Measurements from ENCODE around the gene GPC6.

The GPC6 gene

GRCh38 chr13:93368718-93369117, 142.1 kb downstream of the GPC6 start:
- DNase-seq (ENCODE audit: low read depth in 2 of 2): no peak

DNA sequence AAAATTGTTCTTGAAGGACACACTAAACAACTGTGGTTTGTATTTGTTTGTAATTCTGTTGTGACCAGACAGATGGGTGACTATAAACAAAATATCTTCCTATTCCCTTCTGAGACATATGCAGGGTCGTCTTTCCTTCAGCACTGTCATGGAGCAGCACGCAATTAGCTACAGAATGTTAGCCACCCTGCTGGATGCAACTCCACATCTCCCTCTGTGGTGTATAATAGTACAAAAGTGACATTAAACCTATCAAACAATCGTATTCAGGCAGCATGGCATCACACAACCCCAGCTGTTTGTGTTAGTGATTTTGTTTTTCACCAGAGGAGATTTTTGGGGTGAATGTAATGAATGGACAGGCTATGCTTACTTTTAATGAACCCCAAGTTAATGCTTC, 146.2 kb downstream of the GPC6 start:
- no peak for DNase-seq (ENCODE audit: low read depth in 2 of 2)

GRCh38 chr13:93375491-93375890, 148.9 kb downstream of the GPC6 start:
- no peak for DNase-seq (ENCODE audit: low read depth in 2 of 2)

- DNase-seq (ENCODE audit: low read depth in 2 of 2): no peak
Observed at GRCh38 chr13:93377196-93377595, 150.6 kb downstream of the GPC6 start.

DNA sequence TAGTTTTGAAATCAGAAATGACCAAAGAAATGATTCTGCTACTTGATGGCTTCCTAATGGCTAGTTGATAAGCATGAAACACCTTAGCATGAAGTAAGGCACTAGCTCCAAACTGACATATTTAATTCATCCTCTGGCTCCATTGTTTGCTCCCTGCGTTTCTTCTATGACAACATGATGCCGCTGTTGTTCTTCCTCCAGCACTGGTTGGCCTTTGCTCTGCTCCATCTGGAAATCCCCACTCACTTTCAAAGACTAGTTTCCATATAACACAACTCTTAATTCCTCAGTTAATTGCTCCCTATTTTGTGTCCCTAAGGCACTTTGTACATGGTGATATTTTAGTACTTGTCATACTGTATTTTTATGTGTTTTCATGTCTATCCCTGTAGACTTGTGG, 151.6 kb downstream of the GPC6 start:
- DNase-seq (ENCODE audit: low read depth in 2 of 2): no peak

- DNase-seq (ENCODE audit: low read depth in 2 of 2): no peak
Observed at GRCh38 chr13:93386116-93386515, 159.5 kb downstream of the GPC6 start.

GRCh38 chr13:93388701-93389100, 162.1 kb downstream of the GPC6 start:
- no peak for DNase-seq (ENCODE audit: low read depth in 2 of 2)

GRCh38 chr13:93397619-93398018, 171.0 kb downstream of the GPC6 start:
- DNase-seq (ENCODE audit: low read depth in 2 of 2): no peak

DNA sequence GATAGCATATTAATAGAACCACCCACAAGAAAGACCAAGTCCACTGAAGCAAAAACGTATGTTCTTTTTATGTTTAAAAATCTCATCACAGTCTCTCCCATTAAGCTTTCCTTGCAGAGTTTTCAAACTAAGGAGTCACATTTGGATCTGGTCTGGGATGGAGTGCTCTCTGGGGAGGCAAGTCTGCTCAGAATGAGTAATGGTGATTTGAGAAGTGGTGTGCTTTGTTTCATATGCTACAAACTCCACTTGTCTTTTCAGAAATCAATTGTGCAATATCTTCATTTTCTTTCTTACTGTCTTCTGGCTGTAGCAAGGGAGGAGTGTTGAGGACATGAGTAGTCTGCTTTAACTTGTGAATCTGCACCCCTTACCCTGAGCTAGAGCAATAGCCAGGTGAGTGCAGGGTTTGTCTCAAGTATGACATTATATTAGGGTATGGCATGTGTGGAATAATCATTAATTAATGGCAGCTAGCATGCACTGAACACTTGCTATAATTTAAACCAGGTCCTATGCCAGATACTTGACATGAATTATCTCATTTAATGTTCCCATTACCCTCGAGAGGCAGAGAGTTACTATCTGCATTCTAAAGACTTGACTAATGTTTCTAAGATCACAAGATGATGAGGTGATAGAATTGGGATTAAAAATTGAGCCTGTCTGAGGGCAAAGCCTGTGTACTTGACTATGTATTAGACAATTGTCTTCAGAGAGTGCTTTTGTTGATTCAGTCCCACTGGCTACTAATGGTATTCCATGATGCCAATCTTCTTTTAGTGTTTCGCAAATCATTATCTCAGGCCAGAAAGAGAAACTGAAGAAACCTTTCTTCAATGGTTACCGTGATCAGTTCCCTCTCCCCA, 171.8 kb downstream of the GPC6 start:
- DNase-seq (ENCODE audit: low read depth in 2 of 2): no peak

GRCh38 chr13:93399212-93399611, 172.6 kb downstream of the GPC6 start:
- no peak for DNase-seq (ENCODE audit: low read depth in 2 of 2)

DNA sequence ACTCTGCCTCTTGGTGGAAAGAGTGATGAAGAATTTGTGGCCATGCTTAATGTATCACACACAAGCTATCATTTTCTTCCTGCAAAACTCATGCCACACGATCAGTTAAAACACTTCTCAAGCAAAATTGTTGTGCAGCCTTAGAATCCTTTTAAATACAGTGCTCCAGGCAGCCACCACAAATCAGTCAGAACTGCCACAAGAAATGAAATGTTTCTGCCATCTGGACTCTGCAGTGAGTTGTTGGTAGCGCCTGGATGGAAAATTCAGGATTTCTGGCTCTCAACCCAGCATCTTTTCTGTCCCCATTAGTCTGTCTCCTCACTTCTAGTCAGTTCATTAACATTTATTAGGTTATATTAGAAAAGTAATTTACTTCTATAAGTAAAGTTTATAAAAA, 179.5 kb downstream of the GPC6 start:
- no peak for DNase-seq (ENCODE audit: low read depth in 2 of 2)

GRCh38 chr13:93407551-93407950, 180.9 kb downstream of the GPC6 start:
- no peak for DNase-seq (ENCODE audit: low read depth in 2 of 2)

- no peak for DNase-seq (ENCODE audit: low read depth in 2 of 2)
Observed at GRCh38 chr13:93409001-93409400, 182.4 kb downstream of the GPC6 start.

DNA sequence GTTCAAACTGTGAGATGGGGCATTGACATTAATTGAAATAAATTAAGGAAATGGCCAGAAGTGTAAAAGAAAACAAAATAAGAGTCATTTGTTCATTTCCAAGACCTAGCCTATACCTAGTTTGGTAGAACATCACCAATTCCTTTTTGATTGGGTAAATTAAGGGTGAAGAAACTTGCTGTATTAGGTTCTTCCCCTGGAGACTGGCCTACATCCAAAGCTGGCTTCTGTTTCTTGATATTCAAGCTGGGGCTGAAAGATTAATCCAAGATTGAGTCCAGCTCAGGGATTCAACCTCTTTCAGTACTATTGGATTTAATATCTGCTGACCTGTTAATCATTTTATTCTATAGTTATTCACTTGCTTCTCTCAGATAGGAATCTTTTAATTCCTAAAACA, 183.2 kb downstream of the GPC6 start:
- DNase-seq (ENCODE audit: low read depth in 2 of 2): no peak

DNA sequence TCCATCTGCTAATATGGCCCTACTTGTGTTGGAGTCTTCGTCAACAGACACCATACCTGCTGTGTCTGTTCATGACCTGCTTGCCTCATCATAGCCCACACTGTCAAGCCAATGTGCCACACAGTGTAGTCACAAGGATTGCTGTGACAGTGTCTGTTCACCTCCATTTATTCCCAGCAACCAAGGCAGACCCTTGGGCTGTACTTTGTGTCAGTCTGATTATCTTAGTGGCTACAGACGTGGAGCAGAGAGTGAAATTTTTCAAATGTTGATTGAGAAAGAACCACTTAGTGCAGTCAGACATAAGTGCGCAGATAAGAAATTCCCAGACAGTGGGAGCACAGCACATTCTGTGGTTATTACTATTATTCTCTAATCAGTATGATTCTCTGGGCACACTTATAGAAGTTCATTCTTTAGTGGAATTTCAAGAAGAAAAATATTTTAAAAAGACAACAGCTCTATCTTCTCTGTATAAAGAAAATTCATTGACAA, 184.6 kb downstream of the GPC6 start:
- no peak for DNase-seq (ENCODE audit: low read depth in 2 of 2)

GRCh38 chr13:93412676-93413075, 186.1 kb downstream of the GPC6 start:
- no peak for DNase-seq (ENCODE audit: low read depth in 2 of 2)

- DNase-seq (ENCODE audit: low read depth in 2 of 2): no peak
Observed at GRCh38 chr13:93413972-93414717, 187.5 kb downstream of the GPC6 start.

DNA sequence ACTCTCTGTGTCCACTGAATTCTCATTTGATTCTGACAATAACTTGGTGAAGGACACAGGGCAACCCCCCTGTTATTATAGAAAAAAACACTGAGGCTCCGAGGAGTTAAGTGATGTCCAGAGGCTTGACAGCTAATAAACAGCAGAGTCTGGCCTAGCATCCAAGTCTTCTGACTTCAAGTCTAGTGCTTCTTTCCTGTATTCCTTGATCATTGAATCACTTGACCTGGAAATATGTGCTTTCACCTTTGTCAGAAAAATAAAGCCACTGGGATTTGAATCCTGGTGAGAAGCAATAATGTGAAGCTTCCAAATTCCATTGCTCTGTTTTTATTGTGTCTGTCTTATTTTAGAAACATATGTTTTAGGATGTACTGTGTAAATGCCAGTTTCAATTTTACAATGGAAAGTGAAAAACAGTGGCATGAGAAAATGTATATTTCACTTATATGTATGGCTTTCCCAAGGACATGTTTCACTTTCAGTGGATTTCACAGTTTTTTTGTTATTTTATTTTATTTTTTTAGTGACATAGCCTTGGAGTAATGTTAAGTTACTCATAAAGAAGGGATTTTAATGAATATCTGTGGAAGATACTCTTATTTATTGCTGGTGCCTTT, 190.2 kb downstream of the GPC6 start:
- DNase-seq (ENCODE audit: low read depth in 2 of 2): no peak

DNA sequence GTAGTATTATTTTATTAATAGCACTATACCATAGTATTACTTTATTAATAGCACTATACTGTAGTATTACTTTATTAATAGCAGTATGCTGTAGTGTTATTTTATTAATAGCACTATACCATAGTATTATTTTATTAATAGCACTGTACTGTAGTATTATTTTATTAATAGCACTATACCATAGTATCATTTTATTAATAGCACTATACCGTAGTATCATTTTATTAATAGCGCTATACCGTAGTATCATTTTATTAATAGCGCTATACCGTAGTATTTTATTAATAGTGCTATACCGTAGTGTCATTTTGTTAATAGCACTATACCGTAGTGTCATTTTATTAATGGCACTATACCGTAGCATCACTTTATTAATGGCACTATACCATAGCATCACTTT, 191.8 kb downstream of the GPC6 start:
- DNase-seq (ENCODE audit: low read depth in 2 of 2): no peak

DNA sequence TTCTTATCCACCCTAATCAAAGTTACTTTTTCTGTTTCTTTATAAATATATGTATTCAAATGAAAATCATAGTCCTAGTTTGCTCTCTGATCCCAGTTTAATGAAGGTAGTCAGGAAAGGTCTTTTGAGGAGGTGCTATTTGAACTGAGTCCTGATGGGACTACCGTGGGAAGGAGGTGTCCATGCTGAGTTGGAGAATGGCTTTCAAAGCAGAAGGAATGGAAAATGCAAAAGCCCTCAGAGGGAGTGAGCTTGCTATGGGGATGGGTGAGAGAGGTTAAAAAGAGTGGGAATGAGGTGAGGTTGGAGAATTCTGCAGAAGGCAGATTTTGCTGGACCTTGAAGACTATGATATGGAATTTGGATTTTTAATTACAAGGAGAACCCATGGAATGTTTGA, 193.6 kb downstream of the GPC6 start:
- no peak for DNase-seq (ENCODE audit: low read depth in 2 of 2)

DNA sequence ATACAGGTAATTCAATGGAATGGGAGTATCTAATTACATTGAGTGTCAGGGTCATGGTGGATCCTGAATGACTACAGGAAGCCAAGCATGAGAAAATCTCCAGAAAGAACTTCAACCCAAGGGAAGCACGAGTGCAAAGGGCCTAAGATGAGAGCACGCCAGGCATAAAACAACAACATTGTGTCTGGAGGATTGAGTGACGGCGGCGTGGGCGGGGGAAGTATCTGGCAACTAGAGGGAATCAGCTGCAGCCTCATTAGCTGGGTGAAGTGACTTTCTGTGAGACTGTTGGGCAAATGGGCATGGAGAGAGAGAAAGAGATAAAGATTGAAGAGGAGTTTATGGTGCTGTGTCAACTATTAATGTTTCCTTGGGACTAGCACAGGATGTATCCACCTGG, 194.3 kb downstream of the GPC6 start:
- DNase-seq (ENCODE audit: low read depth in 2 of 2): no peak

GRCh38 chr13:93422980-93423543, 196.5 kb downstream of the GPC6 start:
- DNase-seq (ENCODE audit: low read depth in 2 of 2): no peak

Data from activated CD4-positive, alpha-beta T cell treated with anti-CD3 and anti-CD28 coated beads for 24 hours (primary cell).